HG03575 (cell line): Measurements from ENCODE around the gene CRISPLD2.

Source experiments
- ATAC-seq: cut with Tn5 transposase; IDR thresholded peaks from one replicate; pipeline ENCODE4 v1.9.1; 2021; ENCODE audit not compliant: unreplicated experiment, insufficient number of reproducible peaks, low FRiP score; ENCODE audit errors: extremely low read depth

The CRISPLD2 gene

GRCh38 chr16:84795329-84796053 lies 24.3 kb upstream of the CRISPLD2 start:
- ATAC-seq: no peak

- ATAC-seq: no peak
Measured at GRCh38 chr16:84800158-84800978, 19.4 kb upstream of the CRISPLD2 start.

DNA sequence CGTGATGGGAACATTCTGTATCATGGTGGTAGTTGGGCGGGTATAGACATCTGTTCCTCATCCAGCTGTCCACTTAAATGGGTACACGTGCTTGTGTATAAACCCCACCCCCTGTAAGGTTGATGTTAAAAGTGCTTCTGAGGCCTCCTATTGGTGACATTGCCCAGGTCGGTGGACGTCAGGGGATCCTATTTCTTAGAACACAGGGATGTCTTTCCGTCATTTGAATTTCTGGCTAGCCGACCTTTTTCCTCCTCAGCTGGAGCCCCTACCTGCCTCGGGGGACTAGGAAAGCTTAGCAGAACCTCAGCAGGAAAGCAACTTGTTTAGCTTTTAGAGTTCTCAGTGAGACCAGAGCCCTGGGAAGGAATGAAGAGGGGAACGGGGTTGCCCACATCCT lies 16.6 kb upstream of the CRISPLD2 start:
- no peak for ATAC-seq

- ATAC-seq: no peak
Measured at GRCh38 chr16:84804326-84804725, 15.5 kb upstream of the CRISPLD2 start.

DNA sequence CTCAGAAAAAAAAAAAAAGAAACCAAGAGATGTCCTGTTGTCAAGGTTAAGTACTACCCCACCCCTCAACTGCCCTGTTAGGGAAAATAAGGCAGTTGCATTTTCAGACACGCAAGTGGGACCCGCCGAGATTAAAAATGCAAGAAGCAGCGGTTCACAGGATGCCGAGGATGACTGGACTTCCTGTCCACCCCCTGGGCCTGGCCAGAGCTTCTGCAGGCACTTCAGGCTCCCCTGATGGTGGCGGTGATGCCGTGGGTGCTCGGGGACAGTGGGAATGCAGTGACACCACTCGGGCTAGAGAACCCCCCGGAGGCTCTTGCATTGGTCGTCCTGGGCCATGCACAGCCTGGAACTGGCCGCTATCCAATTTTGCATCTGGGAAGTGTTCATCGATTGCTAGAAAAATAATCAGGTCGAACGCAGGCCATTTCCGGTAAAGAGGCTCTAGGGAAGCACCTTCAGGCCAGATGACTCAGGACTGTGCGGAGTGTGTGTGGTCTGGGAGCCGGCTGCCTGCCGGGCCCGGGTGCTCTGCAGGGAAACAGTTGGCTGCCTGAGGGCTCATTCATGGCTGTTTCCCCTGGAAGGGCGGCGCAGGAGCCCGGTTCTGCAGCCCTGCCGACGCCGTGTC lies 13.4 kb upstream of the CRISPLD2 start:
- no peak for ATAC-seq

DNA sequence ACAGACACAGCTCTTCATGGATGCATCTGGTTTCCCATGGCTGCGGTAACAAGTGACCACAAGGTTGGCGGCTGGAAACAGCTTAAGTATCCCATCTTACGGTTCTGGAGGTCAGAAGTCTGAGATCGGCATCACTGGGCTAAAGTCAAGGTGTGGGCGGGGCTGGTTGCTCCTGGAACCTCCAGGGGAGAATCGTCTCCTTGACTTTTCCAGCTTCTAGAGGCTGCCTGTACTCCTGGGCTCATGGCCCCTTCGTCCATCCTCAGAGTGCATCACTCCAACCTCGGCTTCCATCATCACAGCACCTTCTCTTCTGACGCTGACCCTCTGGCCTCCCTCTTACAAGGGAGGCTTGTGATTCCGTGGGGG lies 12.9 kb upstream of the CRISPLD2 start:
- no peak for ATAC-seq

DNA sequence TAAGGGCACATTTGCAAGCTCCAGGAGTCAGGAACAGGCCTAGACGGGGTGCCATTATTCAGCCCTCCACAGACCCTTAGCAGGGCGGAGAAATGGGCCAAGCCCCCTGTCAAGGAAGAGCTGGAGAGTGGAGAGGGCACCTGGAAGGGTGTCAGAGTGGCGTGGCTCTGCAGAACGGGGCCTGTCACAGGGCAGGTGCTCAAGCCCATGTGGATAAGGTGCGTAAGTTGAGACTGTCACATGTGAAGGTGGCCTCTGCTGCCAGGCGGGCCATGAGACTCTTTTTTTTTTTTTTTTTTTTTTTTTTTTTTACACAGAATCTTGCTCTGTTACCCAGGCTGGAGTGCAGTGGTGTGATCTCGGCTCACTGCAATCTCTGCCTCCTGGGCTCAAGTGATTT lies 12.0 kb upstream of the CRISPLD2 start:
- ATAC-seq: no peak

GRCh38 chr16:84808826-84809225 lies 11.0 kb upstream of the CRISPLD2 start:
- no peak for ATAC-seq

DNA sequence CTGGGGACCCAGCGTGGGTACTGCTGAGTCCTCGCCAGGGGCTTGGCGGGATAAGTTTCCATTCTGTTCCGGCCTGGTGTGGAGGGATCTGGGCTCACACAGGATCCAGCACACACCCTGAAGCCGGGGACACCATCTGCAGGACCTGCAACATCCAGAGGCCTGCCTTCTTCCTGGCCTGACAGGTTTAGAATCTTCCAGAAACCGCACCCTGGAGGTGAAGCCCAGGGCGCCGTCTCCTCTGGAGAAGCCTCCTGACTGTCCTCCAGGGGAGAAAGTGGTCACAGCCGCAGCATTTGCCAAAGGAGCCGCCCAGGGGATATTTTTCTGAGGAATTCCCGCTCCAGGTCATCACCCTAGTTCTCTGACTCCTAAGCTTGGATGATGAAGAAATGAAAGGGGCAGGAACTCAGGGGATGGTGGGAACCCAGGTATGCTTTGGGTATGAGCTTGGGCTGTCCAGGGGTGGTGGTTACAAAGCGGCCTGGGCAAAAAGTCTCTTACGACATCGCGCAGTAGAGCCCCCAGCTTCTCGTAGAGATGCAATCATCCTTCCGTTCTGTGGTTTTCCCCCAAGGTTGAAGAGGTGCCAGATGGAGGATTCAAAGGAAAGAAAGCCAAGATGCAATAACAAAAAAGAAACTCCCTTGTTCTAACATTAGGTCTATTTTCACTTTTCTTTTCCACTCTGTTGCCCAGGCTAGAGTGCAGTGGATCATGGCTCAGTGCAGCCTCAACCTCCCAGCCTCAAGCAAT lies 9.1 kb upstream of the CRISPLD2 start:
- ATAC-seq: no peak

- no peak for ATAC-seq
Measured at GRCh38 chr16:84811529-84811928, 8.3 kb upstream of the CRISPLD2 start.

GRCh38 chr16:84813141-84813934 lies 6.4 kb upstream of the CRISPLD2 start:
- no peak for ATAC-seq

DNA sequence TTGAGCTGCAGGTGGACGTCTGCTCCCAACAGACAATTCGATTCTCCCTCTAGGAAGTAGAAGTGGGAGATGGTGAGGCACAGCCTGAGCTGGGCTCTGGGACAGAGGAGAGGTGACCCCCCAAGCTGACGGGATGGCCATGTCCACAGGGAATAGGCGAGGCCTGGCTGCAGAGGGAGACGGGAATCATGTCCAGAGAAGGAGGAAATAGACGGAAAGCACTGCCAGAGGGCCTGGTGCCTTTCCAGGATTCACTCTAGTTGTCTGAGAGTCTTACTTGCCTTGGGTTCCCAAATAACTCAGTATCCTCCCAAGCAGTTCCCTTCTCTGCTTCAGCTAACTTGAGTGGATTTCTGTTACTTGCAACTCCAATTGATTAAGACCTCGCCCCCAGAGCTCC lies 4.3 kb upstream of the CRISPLD2 start:
- ATAC-seq: no peak

GRCh38 chr16:84816023-84816422 lies 3.8 kb upstream of the CRISPLD2 start:
- no peak for ATAC-seq

- ATAC-seq: no peak
Measured at GRCh38 chr16:84816485-84816884, 3.3 kb upstream of the CRISPLD2 start.

DNA sequence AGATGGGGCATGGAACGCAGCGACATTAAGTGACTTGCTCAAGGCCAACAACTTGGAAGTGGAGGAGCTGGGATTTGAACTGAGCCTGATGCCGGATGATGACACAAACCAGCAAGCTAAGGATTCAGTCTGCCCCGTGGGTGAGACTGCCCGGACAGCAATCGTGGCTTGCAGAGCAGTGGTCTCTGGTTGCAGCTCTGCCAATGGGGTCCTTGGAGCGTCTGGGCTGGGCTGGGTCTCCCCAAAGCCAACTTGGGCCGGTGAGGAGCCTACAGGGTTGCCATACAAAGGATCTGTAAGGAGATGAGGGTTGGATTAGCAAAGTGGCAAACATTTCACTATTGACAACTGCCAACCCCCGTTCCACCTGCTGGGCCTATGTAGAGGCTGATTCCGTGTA lies 2.6 kb upstream of the CRISPLD2 start:
- no peak for ATAC-seq

DNA sequence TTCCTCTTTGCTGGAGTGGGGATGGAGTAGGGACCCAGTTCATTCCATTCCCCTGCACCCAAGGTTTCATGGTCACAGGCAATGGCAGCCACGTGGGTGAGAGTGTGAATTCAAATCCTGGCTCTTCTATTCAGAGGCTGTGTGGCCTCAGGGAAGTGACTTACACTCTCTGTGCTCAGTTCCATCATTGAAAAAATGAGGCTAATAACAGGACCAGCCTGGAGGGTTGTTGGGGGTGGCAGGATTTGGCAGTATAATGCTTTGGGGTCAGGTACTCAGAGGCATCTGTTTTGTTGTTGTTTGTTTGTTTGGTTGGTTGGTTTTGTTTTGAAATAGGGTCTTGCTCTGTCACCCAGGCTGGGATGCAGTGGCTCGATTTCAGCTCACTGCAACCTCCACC lies 2.2 kb upstream of the CRISPLD2 start:
- no peak for ATAC-seq

GRCh38 chr16:84818133-84818532 lies 1.7 kb upstream of the CRISPLD2 start:
- no peak for ATAC-seq

DNA sequence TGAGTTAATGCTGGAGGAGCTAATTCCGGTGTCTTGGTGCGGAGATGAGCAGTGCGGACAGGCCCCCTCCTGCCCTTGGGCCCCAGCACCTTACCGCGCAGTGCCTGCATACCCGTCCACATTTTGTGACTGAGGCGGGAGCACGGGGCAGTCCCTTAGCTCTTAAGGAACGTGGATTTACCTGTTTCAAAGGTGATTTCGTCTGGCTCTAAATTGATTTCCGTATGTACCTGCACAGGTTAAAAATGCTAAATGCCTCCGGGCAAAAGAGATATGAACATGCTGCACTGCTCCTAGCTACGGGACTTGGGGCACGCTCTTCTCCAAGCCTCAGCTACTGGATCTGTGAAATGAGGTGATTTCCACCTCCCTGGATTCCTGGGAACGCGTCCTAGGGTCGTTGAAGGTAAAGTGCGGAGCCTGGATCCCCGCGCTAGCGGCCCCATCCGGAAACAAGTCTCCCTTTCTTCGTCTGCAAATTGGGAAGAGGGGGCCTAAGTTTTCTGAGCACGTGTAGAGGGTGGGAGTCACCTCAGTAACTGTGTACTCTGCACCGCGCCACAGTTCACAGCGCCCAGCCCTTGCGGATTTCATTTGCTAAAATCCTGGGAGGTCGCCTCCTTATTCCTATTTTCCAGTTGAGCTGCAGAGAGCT lies 669 bp upstream of the CRISPLD2 start:
- no peak for ATAC-seq
